Hepatic stellate cell (primary cell): ENCODE results near the gene TBC1D17.

ENCODE experiments used
- DNase-seq: peaks from one replicate; pipeline ENCODE4 v3.0.0; 2011; ENCODE audit warnings: low spot score

Gene TBC1D17

DNA sequence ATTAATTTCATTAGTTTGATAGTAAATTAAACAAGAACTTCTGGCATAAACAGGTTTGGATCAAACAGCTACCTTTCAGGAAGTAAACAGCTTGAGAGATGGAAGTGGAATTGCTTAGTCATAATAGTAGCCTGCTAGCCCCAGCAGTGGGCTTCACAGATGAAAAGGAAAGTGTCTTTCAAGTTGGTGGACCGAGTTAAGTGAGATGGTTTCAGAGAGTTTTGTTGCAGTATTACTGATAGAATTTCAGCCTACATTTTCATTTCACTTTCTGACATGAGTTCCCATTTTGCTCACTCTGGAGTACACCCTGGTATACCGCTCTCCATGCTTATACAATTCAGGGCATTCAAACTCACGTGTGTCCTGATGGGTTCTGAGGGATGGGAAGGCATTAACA, 28.6 kb upstream of the TBC1D17 start:
- no peak for DNase-seq

DNA sequence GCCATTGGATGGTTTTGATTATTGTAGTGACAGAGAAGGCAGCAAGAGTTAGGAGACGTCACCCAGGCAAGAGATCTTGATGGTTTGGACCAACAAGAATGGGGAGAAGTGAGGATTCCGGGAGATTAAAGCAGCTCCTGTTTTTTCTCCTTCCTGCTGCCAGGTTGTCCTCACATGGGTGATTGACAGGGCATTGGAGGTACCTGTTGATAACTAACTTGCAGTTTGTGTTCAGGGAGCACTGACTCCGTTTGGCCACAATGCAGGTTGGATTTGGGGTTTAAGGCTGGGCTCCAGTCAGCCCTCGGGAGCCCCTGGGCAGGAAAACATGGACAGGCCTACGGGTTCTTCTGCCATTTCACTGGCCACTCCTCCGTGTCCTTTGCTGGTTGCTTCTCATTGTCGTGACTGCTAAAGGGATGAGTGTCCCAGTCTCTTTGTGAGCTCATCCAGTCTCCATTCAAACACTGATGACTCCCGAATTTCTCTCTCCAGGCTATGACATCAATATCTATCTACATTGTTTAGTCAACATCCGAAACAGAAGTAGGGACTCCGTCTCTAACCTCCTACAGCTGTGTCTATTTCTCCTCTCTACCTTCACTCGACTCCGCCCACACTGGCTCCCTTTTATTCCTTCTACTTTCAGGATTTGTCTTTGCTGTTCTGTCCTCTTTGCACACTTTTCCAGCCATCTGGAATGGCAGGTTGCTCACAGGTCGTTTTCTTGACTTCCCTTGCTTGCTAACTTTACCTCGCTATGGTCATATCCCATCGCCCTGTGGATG, 27.9 kb upstream of the TBC1D17 start:
- DNase-seq = no peak

DNA sequence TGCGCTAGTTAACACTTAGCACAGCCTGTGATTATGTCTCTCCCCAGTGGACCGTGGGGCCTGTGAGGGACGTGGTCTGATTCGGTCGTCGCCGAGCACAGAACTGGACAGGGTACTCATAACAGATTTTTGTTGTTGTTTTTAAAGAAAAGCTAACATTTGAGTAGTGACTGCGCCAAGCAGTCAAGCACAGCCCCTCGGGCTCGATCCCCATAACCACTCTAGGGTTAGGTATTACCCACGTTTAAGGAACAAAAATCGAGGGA, 27.3 kb upstream of the TBC1D17 start:
- DNase-seq = no peak

DNA sequence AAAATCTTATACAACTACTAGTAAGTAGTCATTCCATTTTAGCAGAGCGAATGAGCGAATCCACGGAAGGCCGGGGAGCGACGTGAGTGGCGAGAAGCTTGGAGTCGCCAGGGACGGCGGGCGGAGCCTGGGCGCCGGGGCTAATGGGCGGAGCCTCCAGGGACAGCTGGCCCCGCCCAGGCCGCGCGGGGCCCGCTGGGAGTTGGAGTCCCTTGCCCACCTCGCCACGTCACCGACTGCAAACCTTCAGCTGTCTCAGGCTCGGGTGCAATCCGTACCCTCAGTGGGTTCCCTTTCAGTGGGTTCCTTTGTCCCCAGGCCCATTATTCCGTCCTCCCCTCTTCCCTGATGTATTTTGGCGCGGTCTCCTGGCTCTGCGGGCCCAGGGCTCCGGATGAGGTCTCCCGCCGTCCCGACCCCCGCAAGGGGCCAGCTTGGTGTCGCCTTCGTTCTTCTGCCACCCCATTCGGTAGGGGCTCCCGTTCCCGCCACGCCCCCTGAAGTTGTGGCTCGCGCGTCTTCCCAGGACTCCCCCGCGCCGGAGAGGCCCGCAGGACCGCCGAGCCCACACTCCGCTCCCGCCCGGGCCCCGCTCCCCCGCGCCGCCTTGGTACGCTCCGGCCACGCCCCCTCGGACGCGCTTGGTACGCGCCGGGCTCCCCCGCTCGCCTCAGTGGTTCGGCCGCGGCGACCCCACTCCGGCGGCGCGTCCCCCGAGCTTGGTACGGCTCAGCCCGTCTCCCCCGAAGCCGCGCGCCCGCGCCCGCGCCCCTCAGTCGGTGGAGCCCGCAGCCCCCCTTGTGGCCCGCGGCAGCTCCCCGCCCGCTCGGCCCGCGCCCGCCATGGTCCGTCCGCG, 26.8 kb upstream of the TBC1D17 start, which contains the start of gene PTOV1:
Gene PTOV1 (plus strand): TSS at position 673 of the 856 bp plus-strand sequence.
- DNase-seq = peak; percentile 97

DNA sequence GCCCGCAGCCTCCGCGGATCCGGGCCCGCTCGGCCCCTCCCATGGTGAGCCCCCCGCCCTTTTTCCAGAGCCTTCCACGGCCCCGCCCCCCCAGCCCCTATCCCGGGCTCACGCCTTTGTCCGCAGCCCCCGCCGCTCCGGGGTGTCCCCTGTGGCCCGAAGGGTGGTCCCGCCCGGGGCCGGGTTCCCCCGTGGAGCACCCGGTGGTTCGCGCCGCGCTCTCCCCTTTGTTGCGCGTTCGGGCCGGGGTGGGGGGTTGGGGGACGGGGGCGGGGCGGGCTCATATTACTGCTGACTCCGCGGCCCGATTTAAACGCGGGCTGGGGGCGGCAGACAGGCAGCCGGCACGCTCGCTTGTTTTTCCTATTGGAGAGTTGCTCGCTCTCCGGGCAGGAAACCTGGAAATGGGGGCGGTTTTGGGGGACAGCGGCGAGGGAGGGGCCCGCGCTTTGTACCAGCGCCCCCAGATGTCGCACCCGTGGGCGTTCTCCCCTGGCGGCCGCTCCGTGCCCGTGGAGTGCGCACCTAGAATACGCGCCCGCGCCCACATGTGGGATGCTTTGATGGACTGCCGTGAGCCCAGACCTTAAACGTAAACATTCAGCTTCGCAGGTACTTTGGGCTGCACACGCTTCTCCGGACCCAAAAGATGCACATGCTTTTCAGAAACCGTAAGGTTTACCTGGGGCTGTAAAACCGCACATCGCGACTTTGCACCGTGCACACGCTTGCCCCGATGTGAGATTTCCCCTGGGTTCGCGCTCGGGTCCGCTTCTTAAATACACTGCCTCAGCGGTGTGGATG, 25.8 kb upstream of the TBC1D17 start:
- peak; percentile 38 for DNase-seq

DNA sequence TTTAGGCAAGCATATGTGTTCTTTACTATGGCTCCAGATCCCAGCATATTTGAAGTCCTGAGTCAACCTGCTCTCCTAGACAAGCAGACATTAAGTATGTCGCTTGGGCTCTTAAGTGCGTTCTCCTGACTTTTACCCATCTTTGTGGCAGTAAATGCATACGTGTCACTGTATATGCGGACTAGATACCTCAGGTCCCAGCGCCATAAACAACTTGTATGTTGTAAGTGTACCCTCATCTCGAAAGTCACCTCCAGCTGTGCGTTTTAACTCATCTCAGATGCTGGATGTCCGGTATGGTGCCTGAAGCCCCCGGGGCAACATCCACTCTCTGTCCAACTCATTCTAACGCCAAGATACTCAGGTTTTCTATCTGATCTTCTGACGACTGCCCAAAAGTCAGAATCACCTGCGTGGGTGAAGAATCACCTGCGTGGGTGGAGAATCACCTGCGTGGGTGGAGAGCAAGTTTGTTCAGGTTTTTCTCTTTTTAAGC, 24.8 kb upstream of the TBC1D17 start:
- DNase-seq = no peak

DNA sequence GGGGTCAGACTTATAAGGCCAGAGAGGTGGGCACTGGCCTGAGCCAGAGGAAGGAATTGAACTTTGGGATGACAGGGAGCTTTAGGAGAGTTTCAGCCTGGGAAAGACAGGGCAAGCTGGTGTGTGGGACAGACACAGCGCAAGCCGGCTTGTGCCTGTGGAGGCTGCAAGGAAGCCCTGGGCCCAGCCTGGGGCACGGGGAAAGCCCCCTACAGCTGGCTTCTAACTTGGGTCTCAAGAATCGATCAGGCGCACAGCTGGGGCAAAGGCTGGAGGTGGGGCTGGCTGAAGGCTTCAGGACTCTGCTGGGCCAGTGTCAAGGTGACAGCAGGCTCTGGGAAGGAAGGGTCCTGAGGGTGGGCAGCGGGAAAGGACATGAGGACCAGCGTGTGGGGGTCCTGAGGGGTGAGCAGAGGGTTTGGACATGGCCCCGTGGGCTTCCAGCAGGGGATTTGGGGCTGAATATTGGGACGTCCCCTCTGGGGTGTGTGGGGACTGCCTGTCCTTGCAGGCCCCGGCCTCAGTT, 23.6 kb upstream of the TBC1D17 start:
- DNase-seq = no peak

DNA sequence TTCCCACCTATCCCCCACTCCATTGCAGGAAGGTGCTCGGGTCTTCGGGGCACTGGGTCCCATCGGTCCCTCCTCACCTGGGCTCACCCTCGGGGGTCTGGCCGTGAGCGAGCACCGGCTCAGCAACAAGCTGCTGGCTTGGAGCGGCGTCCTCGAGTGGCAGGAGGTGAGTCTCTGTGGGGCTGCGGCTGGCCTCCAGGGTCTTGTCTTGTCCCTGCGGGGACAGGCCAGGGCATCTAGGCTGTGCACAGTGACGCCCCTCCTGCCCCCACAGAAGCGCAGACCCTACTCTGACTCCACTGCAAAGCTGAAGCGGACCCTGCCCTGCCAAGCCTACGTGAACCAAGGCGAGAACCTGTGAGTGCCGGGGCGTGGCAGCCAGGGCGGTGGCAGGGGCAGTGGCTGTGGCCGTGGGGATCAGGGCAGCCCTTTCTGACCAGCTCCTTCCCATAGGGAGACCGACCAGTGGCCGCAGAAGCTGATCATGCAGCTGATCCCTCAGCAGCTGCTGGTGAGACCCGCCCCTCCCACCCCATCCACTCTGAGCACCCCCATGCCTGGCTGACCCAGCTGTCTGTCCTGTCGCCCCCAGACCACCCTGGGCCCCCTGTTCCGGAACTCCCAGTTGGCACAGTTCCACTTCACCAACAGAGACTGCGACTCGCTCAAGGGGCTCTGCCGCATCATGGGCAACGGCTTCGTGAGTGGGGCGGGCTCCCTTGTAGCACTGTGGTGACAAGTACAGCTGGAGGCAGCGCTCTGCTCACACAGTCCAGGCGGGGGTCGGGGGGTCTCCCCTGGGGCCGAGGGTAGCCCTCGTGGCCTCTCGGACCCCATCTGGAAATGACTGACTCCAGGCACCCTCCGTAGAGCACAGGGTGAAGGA, 22.9 kb upstream of the TBC1D17 start:
- DNase-seq = no peak

DNA sequence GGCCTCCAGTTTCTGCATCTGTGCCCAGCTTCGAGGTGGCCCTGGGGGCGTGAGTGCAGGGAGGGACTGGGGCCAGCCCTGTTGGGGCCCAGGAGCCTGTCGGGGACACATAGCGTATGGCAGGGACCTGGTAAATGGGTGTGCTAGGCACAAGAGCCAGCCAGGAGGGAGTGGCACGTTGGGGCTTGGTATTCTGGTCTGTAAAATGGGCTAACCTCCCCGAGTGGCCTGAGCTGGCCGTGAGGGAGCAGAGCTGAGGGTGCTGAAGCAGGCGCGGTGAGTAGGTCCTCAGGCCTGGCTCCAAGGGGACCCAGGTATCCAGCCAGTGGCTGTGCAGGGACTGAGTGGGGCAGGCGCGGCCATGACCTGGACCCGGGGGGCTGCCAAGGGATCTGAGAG, 22.2 kb upstream of the TBC1D17 start:
- DNase-seq = no peak

DNA sequence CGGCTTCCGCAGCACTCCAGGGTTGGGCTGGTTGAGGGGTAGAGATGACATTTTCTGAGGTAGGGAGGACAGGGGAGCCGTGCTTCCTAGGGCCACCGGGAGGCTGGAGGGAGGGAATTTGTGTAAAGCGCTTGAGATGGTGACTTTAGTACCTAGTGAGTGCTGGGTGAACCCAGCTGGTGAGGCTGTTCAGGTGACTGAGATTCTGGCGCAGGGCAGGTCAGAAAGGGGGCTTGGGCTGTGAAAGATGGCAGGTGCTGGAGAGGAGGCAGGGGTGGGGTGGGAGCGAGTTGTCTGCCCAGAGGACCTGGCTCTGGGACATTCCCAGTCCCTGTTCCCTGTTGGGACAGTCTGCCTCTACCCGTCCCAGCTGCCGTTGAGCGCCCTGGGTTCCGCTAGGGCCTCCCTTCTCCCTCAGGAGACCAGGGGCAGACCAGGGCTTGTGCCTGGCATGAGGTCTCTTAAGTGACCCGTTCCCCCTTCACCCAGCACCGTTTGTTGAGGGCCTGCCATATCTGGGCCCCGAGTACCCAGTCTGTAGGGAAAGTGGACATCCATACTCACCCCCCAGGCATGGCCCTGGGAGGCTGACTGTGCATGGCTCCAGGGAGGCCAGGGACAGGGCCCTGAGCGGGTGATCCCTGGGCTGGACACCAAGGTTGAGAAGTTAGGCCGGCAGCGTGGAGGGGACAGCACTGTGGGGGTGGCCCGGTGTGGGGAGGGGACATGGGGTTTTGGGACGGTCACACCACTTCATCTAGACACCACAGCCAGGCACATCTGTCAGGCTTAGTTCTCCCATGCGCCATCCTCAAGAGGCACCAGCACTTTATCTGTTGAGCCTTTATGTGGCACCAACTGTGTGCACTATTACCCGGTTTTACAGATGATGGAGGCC, 21.6 kb upstream of the TBC1D17 start:
- DNase-seq = no peak

DNA sequence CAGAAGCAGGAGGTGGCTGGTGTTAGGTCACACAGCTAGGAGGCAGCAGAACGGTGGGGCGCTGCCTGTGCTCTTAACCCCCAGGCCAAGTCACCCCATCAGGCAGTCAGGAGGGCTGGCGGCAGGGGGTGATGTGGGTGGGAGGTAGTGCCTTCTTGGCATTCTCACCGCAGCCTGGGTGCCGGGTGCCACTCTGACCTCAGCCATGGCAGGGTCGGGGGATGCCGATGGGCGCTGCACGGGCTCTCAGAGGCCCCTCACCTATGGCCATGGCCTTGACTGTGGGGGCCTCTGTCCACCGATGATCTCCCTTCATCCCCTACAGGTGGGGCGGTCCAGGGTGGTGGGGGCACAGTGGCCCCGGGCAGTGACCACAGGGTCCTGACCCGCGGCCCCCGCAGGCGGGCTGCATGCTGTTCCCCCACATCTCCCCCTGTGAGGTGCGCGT, 20.9 kb upstream of the TBC1D17 start:
- no peak for DNase-seq

DNA sequence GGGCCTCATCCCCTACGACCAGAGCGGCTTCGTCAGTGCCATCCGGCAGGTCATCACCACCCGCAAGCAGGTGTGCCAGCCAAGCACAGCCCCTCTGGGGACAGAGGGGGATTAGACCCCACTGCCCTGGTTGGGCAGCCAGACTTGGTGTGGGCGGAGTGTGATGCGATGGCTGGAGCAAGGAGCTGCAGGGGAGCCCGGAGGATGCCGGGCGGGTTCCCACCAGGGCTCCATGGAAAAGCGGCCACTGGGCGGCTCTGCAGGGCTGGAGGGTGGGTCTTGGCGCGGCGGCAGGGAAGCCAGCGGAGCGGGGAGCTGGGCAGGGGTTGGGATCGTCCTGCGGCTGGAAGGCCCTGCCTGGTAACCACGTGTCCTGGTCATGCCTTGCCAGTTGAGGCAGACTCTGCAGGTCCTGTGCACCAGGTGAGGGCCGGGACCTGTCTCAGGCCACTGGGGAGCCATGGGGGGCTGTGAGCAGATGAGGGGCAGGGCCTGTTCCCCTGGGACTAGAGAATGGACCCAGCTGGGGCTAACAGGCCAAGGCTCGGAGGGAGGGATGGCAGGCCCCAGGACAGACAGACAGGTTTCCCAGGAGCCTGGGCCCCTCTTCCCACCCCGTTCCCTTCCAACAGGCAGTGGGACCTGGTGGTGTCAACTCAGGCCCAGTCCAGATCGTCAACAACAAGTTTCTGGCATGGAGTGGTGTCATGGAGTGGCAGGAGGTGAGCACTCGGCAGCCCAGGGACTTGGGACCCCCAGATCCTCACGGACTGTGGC, 20.3 kb upstream of the TBC1D17 start:
- DNase-seq = no peak

DNA sequence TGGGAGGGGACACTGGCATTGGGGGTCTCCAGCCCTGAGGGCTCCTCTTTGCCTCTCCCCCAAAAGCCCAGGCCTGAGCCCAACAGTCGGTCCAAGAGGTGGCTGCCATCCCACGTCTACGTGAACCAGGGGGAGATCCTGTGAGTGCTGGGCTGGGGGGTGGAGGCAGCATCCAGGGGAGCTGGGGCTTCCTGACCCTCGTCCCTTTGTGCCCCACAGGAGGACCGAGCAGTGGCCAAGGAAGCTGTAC, 19.7 kb upstream of the TBC1D17 start:
- no peak for DNase-seq

DNA sequence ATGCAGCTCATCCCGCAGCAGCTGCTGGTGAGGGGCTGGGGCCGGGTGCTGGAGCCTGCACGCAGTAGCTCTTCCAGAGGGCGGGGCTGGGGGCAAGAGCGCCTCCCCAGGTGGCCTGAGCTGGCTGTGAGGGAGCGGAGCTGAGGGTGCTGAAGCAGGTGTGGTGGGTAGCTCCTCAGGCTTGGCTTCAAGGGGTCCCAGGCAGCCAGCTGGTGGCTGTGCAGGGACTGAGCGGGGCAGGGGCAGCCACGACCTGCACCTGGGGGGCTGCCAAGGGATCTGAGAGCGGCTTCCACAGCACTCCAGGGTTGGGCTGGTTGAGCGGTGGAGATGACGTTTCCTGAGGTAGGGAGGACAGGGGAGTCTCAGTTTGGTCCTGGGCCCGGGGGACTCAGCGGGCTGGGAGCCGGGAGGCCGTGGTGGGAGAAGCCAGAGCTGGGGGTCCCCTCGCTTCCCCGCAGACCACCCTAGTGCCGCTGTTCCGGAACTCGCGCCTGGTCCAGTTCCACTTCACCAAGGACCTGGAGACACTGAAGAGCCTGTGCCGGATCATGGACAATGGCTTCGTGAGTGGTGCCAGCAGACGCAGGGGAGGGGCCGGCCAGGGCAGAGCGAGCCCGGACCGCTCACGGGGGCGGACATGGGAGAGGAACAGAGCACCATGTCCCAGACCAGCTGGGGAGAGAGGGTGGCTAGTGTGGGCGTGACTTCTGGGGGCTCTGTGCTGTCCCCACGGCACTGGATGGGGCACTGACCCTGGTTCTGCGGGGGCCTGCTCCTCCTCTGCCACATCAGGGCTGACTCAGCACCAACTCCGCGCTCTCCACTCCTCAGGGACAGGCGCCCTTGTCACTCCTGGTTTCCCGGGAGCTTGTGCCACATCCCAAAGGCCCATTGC, 19.2 kb upstream of the TBC1D17 start:
- DNase-seq = no peak

DNA sequence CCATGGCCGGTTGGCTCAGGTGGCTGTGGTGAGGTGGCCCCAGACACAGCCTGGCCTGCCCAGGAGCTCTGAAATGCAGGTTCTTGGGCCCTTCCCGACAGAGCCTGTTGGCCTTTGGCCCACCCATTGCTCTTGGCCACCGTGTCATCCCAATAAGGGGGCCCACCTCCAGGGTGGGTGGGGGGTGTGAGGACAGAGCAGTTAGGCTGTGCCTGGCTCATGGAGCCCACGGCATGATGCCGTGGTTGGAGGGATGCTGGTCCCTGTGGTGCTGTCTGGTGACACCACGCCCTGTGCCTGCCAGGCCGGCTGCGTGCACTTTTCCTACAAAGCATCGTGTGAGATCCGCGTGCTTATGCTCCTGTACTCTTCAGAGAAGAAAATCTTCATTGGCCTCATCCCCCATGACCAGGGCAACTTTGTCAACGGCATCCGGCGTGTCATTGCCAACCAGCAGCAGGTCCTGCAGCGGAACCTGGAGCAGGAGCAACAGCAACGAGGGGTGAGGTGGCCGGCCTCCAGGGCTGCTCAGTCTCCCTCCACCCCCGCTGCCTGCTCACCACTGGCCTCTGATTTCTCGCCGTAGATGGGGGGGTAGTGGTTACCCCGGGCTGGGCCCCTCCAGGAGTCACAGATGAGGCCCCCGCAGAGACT, 17.7 kb upstream of the TBC1D17 start:
- no peak for DNase-seq

DNA sequence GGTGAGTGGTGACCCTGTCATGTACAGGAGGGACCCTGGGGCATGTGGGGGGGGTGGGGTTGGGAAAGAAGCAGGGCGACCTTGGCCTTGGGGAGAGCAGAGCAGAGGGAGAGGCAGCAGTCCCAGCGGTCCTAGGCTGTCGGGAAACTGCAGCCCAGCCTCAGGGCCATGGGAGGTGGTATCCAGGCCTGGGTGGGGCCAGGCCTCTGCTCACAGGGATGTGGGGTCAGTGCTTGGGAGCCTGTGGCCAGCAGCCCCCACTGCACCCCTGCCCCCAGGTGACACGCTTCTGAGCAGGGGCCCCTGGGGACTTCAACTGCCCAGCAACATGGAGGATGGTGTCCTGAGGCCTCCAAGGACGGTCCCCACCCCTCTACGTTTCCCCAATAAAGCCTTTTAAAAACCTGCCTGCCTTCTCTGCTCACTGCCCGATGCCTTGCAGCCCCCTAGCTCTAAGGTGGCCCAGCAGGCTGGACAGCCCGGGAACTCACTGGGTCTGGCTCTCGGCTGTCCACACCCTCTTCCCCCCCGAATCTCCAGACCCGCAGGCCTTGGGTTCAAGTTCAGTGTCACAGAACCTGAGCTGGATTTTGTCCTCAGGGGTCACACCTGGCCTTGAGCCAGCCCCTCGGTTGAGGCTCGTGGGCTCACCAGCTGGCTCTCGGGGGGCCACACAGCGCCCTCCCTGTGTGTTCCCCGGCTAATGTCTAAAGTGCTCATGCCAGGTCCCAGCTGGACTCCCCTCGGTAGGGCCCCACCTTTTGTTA, 17.0 kb upstream of the TBC1D17 start:
- no peak for DNase-seq

DNA sequence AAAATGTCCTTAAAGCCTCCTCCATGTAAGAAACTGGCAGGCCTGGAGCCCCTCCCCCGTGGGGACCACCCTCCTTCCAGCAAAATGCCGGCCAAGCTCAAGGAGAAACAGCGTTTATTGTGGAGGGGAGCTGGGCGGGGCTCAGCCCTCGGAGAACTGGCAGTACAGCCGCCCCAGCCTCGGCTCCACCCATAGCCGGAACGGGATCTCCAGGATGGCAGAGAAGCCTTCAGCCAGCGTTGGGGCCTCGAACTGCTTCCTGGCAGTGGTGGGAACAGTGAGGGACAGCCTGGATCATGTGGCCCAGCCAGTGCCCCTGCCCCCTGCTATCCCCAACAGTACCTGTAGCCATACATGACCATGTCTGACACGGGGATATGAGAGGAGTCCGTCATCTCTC, 16.4 kb upstream of the TBC1D17 start:
- no peak for DNase-seq
